ENCODE results near the gene SLC35F1. TPM values are rescaled to one million over a fixed set of nuclear protein-coding genes. Genes with fewer than 3 reads are reported as not detected.

The SLC35F1 gene
- total RNA-seq, 2 experiments from 2014 or later, result 0.09 TPM

DNA sequence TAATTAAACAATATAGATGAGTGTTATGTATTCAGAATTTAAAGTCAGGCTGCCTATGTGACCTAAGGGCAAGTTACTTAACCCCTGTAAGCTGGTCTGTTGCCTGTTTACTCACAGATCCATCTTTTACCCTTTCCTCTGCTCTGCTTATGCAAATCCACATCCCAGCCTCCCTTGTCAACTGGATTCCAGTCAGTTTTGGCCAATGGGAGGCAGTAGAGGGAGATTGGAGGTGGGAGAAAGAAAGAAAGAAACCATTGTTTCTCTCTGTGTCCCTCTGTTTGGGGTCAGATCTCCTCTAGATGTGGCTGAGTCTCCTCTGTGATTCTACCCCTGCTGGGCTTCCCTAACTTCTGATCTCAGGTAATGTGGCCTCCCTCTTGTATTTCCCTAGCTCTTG, 374.2 kb downstream of the SLC35F1 start:
- H3K36me3 Mint-ChIP-seq (ENCODE audit: low read depth), result no peaks in the 10 kb centered on the region
- DNase-seq (no peak), ATAC-seq (no peak)
- ChIA-PET CTCF (interaction anchor here (1.3 kb wide), 1 partner anchor 10 kb away, joined by 3 read pairs; no protein-coding TSS in a partner anchor), POLR2A (interaction anchor here (0.6 to 1.3 kb wide), 2 partner anchors 14 to 378 kb away, joined by 3 read pairs; no protein-coding TSS in a partner anchor)
- H3K4me3 Mint-ChIP-seq, result no peak overlapping the region
- H3K4me1 Mint-ChIP-seq (ENCODE audit: low read depth), result peaks cover 2% of the 10 kb centered on the region
- no peaks in the 10 kb centered on the region for H3K9me3 Mint-ChIP-seq
- no peak overlapping the region for H3K27ac Mint-ChIP-seq
- intact Hi-C loops (cut with micrococcal nuclease), result loop anchor here (5.0 to 10.0 kb wide), 4 partner anchors 341 to 831 kb away; no protein-coding TSS in a partner anchor
- TF ChIP-seq, protein P1, sequence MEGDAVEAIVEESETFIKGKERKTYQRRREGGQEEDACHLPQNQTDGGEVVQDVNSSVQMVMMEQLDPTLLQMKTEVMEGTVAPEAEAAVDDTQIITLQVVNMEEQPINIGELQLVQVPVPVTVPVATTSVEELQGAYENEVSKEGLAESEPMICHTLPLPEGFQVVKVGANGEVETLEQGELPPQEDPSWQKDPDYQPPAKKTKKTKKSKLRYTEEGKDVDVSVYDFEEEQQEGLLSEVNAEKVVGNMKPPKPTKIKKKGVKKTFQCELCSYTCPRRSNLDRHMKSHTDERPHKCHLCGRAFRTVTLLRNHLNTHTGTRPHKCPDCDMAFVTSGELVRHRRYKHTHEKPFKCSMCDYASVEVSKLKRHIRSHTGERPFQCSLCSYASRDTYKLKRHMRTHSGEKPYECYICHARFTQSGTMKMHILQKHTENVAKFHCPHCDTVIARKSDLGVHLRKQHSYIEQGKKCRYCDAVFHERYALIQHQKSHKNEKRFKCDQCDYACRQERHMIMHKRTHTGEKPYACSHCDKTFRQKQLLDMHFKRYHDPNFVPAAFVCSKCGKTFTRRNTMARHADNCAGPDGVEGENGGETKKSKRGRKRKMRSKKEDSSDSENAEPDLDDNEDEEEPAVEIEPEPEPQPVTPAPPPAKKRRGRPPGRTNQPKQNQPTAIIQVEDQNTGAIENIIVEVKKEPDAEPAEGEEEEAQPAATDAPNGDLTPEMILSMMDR (IDR thresholded peaks at IDR 0.05), result no peak
- H3K27me3 Mint-ChIP-seq, result peaks cover 18% of the 10 kb centered on the region

DNA sequence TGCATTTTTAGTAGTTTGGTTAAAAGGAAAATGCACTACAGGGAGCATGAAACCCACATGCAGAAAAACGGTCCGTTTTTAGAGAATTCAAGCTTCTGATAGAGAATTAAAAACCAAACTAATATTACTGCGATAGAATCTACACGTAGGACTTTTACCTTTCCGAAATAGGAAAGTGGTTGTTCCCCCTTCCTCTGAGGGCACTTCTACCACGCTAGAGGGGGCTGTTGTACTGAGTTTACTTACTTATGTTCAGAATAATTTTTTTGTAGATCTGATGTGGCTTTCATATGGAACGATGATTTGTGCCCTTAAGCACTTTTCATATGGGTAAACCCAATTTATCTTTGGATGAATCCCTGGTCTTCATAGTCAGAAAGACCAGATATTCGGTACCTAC, 376.7 kb downstream of the SLC35F1 start:
- H3K36me3 Mint-ChIP-seq (ENCODE audit: low read depth), result no peaks in the 10 kb centered on the region
- no peak overlapping the region for H3K4me3 Mint-ChIP-seq
- peaks cover 14% of the 10 kb centered on the region for H3K27me3 Mint-ChIP-seq
- POLR2A ChIA-PET, result no interaction called here
- H3K27ac Mint-ChIP-seq, result no peak overlapping the region
- H3K4me1 Mint-ChIP-seq (ENCODE audit: low read depth), result peaks cover 2% of the 10 kb centered on the region
- DNase-seq (peak; percentile 68), ATAC-seq (peak; percentile 65)
- intact Hi-C loops (cut with micrococcal nuclease), result loop anchor here (2.0 to 10.0 kb wide), 5 partner anchors 267 to 829 kb away; no protein-coding TSS in a partner anchor
- TF ChIP-seq, protein P1 (IDR thresholded peaks at IDR 0.05), result peak; percentile 85
- CTCF ChIA-PET, result interaction anchor here (0.6 to 5.2 kb wide), 20 partner anchors 8 to 859 kb away, joined by 3 to 18 read pairs (median 3); partner anchors contain the start of gene PLN
- no peaks in the 10 kb centered on the region for H3K9me3 Mint-ChIP-seq

DNA sequence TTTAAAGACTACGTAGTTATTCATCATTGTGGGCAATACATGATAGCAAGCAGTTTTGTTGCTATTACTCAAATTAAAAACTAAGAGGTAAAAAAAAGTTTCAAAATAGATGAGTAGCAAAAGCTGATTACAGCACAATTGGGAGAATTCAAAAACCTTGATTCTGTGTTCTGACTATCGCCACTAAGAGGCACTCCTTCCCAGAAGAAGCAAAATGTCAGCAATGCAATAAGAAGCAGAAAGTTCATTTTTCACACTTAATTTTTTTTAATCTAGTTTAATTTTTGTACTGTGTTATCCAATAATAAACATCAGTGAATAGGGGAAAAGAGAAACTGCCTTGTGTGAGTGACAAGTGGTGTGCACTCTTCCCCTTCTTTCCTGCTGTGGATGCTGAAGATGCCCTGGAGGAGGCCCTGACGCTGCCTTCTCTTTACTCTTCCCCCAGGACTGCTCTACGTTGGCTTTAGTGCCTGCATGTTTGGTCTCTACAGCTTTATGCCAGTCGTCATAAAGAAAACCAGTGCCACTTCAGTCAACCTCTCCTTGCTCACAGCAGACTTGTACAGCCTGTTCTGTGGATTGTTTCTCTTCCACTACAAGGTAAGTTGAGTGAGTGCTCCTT, 377.8 kb downstream of the SLC35F1 start:
- CTCF ChIA-PET, result interaction anchor here (0.6 to 5.2 kb wide), 19 partner anchors 10 to 857 kb away, joined by 3 to 18 read pairs (median 3); no protein-coding TSS in a partner anchor
- POLR2A ChIA-PET, result interaction anchor here (1.0 kb wide), 1 partner anchor 12 kb away, joined by 3 read pairs; no protein-coding TSS in a partner anchor
- no peak for ATAC-seq

DNA sequence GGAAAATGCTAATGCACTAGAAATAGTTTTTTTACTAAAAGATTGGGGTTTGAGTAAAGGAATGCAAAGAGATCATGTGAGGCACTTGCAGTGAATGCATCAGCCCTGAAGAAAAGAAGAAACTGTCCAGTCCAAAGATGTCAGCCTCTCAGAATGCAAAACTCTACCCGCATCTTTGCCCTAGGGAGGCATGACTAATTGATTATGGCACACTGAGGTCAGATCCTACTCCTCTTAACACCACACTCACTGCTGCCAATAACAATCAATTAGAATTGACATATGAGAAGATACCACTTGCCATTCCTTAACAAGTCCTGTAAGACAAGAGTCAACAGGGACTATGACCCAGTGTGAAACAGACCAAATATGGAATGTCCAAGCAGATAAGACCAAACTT, 378.7 kb downstream of the SLC35F1 start:
- Mint-ChIP-seq H3K27me3 (peaks cover 11% of the 10 kb centered on the region), H3K27ac (no peak overlapping the region), H3K9me3 (no peaks in the 10 kb centered on the region), H3K4me3 (no peak overlapping the region), H3K36me3 (ENCODE audit: low read depth) (no peaks in the 10 kb centered on the region), H3K4me1 (ENCODE audit: low read depth) (peaks cover 2% of the 10 kb centered on the region)
- CTCF ChIA-PET, result interaction anchor here (0.9 to 5.2 kb wide), 10 partner anchors 10 to 523 kb away, joined by 3 to 18 read pairs (median 4); no protein-coding TSS in a partner anchor
- TF ChIP-seq, protein P1 (IDR thresholded peaks at IDR 0.05), result no peak
- POLR2A ChIA-PET, result no interaction called here
- no peak for DNase-seq
- intact Hi-C loops (cut with micrococcal nuclease), result loop anchor here (2.0 to 10.0 kb wide), 3 partner anchors 265 to 519 kb away; no protein-coding TSS in a partner anchor
- ATAC-seq, result no peak

More for the DNA sequence above, 377.8 kb downstream of the SLC35F1 start:
- intact Hi-C loops (cut with micrococcal nuclease), result loop anchor here (2.0 to 10.0 kb wide), 5 partner anchors 266 to 827 kb away; no protein-coding TSS in a partner anchor
- Mint-ChIP-seq H3K27me3 (peaks cover 11% of the 10 kb centered on the region), H3K27ac (no peak overlapping the region), H3K4me1 (ENCODE audit: low read depth) (peaks cover 2% of the 10 kb centered on the region), H3K4me3 (no peak overlapping the region), H3K36me3 (ENCODE audit: low read depth) (no peaks in the 10 kb centered on the region), H3K9me3 (no peaks in the 10 kb centered on the region)
- DNase-seq, result no peak
- TF ChIP-seq, protein P1 (IDR thresholded peaks at IDR 0.05), result peak; percentile 24

All from activated CD8-positive, alpha-beta T cell treated with anti-CD3 and anti-CD28 coated beads for 36 hours (primary cell).